BE2C (cell line): ENCODE data around the gene KLF11.

ENCODE experiments used
- DNase-seq: peaks from one replicate; pipeline ENCODE4 v3.0.0-alpha.2; 2020
- H3K27me3 ChIP-seq: fragments of 250-450 bp; sonication (Bioruptor Pico); 2 replicates; pipeline ENCODE4 v1.5.1; 2020; ENCODE audit warnings: mild to moderate bottlenecking
- H3K36me3 ChIP-seq: fragments of 250-450 bp; sonication (Bioruptor Pico); 2 replicates; pipeline ENCODE4 v1.5.1; 2020; ENCODE audit warnings: mild to moderate bottlenecking
- H3K4me1 ChIP-seq: fragments of 250-450 bp; sonication (Bioruptor Pico); 2 replicates; pipeline ENCODE4 v1.5.1; 2020
- H3K4me3 ChIP-seq: 2 replicates; pipeline ENCODE4 v1.5.1; 2011; ENCODE audit warnings: low read depth, low read length
- H3K9me3 ChIP-seq: fragments of 250-450 bp; sonication (Bioruptor Pico); 2 replicates; pipeline ENCODE4 v1.5.1; 2020
- CTCF ChIP-seq: IDR thresholded peaks from 2 replicates; pipeline ENCODE4 v1.5.1; 2012; ENCODE audit warnings: mild to moderate bottlenecking, low read depth, low read length

Gene KLF11

GRCh38 chr2:10083046-10083445, 39.7 kb downstream of the KLF11 start:
- no peak for TF ChIP-seq CTCF
- Histone ChIP-seq H3K4me1 (no peaks in the 10 kb centered on the region; the same call in 1 of the 2 replicates), H3K9me3 (no peaks in the 10 kb centered on the region; the same call in 1 of the 2 replicates), H3K4me3 (no peak overlapping the region), H3K27me3 (peaks cover 83% of the 10 kb centered on the region), H3K36me3 (no peaks in the 10 kb centered on the region)
- no peak for DNase-seq

GRCh38 chr2:10083692-10084211, 40.4 kb downstream of the KLF11 start:
- Histone ChIP-seq H3K36me3 (no peaks in the 10 kb centered on the region), H3K4me1 (no peaks in the 10 kb centered on the region; the same call in 1 of the 2 replicates), H3K4me3 (no peak overlapping the region), H3K27me3 (peaks cover 76% of the 10 kb centered on the region), H3K9me3 (no peaks in the 10 kb centered on the region; the same call in 1 of the 2 replicates)
- DNase-seq = no peak
- no peak for TF ChIP-seq CTCF

DNA sequence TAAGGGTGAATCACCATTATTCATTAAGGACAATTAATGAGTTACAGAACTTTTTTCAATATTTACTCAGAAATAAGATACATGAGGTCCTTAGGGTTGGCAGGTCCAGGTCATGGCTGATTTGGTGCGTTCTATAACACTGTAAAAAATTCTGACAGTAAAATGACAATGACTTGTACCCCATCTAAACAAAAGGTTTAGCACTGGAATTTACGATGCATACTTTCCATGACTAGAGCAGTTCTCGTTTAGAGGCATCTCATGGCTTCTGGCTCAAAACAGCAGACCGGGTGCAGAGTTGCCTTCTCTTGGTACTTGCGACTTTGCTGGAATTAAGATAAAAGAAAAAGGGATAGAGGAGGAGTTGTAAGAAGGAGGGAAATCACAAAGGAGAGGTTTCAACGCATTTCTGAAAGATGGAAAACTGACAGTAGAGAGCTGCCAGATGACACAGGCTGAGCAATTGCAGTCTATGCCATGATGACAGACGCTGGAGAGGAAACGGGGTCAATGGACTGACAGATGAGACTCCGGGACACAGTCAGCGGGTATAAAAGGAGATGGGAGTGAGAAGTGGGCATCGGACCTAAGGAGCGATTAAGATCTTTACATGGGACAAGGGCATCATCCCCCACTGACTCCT, 41.0 kb downstream of the KLF11 start:
- Histone ChIP-seq H3K27me3 (peaks cover 70% of the 10 kb centered on the region), H3K9me3 (no peaks in the 10 kb centered on the region; the same call in 1 of the 2 replicates), H3K36me3 (no peaks in the 10 kb centered on the region), H3K4me1 (no peaks in the 10 kb centered on the region; the same call in 1 of the 2 replicates), H3K4me3 (no peak overlapping the region)
- no peak for DNase-seq
- no peak for TF ChIP-seq CTCF

DNA sequence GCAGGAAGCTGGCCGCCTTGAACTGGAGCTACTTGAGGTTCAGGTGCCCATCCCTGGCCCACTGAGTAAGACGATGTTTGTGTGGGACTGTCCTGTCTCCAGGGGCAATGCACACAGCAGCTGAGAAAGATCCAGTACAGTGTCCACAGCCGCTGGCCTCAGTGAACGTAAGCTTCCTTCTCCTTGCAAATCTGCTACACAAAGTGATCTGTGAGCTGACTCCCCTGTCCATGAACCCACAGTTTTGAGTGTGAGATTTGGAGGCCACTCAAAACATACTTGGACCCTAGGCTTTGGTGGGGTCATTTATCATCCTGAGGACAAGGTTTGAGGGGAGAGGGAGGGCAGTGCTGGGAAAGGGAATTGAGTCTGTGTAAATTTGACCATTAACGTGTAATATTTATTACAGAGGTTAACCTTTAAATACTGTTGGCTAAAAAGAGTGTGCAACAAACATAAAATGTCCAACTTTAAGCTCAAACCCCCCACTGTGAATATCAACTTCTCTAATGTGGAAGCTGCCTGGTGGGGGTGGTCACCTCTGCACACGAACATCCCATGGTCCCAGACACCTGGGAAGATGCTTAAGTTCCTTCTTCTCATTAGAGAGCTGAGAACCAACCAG, 41.8 kb downstream of the KLF11 start:
- peaks cover 62% of the 10 kb centered on the region for H3K27me3 ChIP-seq
- no peaks in the 10 kb centered on the region for H3K36me3 ChIP-seq
- H3K4me3 ChIP-seq = no peak overlapping the region
- DNase-seq = no peak
- TF ChIP-seq CTCF = no peak
- no peaks in the 10 kb centered on the region; the same call in 1 of the 2 replicates for H3K4me1 ChIP-seq
- no peaks in the 10 kb centered on the region; the same call in 1 of the 2 replicates for H3K9me3 ChIP-seq

GRCh38 chr2:10085668-10086059, 42.3 kb downstream of the KLF11 start:
- H3K9me3 ChIP-seq = no peaks in the 10 kb centered on the region; the same call in 1 of the 2 replicates
- no peak for TF ChIP-seq CTCF
- H3K4me1 ChIP-seq = no peaks in the 10 kb centered on the region; the same call in 1 of the 2 replicates
- no peak for DNase-seq
- peaks cover 57% of the 10 kb centered on the region for H3K27me3 ChIP-seq
- no peaks in the 10 kb centered on the region for H3K36me3 ChIP-seq
- H3K4me3 ChIP-seq = no peak overlapping the region

DNA sequence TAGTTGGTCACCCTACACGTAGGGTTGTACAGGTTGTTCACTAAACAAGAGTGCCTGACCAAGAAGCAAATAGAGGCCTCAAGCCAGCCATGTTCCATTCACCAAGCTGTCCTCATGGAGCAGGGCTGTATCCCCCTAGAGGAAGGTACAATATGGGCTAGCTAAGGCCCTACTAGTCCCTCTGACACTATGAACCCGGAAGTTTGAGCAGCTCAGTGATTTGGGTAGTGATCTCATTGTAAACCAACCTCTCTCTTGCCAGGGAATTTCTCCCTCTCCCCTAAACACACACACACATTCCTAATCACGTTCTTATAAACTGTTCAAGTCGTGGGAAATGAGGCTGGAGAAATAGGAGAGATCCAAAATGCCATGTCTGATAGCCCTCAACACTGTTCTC, 43.6 kb downstream of the KLF11 start:
- no peaks in the 10 kb centered on the region; the same call in 1 of the 2 replicates for H3K9me3 ChIP-seq
- peaks cover 44% of the 10 kb centered on the region for H3K27me3 ChIP-seq
- DNase-seq = no peak
- no peaks in the 10 kb centered on the region; the same call in 1 of the 2 replicates for H3K4me1 ChIP-seq
- no peak for TF ChIP-seq CTCF
- no peak overlapping the region for H3K4me3 ChIP-seq
- H3K36me3 ChIP-seq = no peaks in the 10 kb centered on the region
